NCI-H226 (cell line): ENCODE results near the gene TPGS2.
"Not testable (repeated sequence)": the region's sequence is repeated elsewhere in the genome, so short reads cannot be mapped to it uniquely, and the experiment has no call there.

Source experiments
- DNase-seq: peaks from one replicate; pipeline ENCODE4 v3.0.0-alpha.2; 2015

Gene TPGS2

DNA sequence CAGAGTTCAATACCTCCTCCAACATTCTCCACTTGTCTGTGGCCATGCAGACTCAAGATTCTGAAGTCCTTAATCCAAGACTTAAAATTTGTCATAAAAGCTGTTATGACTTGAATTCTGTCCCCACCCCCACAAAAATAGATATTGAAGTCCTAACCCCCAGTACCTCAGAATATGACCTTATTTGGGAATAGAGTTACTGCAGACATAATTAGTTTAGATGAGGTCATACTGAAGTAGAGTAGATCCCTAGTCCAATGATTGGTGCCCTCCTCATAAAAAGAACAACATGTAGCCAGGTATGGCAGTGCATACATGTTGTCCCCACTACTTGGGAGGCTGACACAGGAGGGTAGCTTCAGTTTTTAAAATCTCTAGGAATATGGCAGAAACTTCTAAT, 9.2 kb downstream of the TPGS2 start:
- no peak for DNase-seq

DNA sequence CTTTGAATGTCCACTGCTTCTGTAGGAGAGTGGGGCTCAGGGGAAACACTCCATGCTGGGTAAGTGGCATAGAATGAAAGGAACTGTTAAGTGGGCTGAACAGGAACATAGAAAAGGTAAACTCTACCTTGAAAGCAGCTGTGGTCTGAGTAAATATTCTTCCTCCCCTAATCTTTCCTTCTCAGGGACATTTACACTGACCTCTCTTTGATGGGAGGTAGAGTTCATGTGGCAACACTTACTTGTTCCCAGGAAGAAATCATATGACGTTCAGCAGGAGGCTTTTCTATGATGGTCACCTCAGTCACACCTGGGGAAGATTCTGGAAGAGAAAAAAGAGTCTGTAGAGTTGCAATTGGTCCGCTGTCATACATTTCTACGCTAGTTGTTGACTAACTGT, 10.2 kb downstream of the TPGS2 start:
- no peak for DNase-seq

DNA sequence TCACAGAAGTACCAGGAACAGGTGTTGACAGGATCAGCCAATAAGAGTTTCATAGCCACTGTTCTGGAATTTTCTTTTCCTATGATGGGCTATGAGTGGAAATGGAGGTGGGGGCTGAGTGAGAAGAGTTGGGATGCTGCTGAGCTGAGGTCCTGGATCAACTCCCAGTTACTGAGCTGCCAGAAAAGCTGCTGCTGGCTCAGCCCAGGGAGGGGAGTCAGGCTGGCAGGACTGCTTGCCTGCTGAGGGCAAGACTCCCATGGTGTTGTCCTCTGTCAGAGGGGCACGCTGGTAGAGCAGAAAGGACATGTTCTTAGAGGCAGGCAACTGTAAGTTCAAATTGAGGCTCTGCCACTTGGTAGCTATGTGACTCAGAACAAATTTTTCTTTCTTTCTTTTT, 11.8 kb downstream of the TPGS2 start:
- DNase-seq: no peak

GRCh38 chr18:36816096-36816495, 12.7 kb downstream of the TPGS2 start:
- DNase-seq: not testable (repeated sequence)

- no peak for DNase-seq
Measured at GRCh38 chr18:36814994-36815393, 13.8 kb downstream of the TPGS2 start.

DNA sequence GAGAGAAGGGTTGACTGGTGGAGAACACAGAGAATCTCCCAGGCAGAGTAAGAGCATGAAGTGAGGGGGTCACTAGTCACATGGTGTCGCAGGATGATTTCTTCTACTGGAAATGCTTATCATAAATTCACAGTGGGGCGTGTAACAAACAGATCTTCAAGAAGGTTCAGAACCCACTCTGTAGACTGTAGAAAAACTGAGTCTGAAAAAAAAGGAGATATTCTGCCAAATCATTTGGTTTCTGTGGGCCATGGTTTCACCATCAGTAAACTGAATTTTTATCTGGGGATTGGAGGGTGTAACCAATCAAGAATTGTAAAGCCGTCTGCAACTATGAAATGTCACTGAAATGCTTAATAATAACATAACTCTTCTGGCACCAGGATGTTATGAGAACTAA, 15.0 kb downstream of the TPGS2 start:
- no peak for DNase-seq

- no peak for DNase-seq
Measured at GRCh38 chr18:36813101-36813775, 15.6 kb downstream of the TPGS2 start.

DNA sequence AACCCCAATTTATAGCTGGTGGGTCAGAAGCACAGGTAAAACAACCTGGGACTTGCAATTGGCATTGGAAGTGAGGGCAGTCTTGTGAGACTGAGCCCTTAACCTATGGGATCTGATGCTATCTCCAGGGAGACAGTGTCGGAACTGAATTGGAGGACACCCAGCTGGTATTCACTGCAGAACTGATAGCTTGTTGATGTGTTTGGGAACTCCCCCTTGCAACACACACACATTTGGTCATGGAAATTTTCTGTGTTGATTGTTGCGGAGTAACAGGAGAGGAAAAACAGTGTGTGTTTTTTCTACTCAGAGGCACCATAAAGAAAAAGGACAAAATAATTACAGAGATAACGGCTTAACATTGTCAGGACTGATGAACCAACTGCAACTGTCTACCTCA, 16.1 kb downstream of the TPGS2 start:
- no peak for DNase-seq

DNA sequence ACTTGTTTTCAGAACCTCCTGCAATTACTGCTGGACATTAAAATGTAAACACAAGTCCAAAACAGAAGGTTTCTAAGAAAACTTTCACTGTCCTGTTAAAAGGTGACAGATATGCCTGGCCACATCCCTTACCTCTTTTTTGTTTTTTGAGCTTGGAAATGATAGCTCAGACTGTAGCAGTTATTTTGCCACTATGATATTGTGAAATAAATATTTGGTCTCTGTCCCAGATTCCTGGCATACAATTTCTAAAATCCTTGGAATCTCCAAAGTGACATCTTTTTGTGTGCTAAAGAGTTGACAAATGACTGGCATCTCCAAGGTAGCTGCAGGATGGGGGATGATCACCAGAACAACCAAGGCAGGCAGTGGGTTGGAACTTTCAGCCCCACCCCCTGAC, 16.8 kb downstream of the TPGS2 start:
- no peak for DNase-seq

- no peak for DNase-seq
Measured at GRCh38 chr18:36811430-36811829, 17.4 kb downstream of the TPGS2 start.

DNA sequence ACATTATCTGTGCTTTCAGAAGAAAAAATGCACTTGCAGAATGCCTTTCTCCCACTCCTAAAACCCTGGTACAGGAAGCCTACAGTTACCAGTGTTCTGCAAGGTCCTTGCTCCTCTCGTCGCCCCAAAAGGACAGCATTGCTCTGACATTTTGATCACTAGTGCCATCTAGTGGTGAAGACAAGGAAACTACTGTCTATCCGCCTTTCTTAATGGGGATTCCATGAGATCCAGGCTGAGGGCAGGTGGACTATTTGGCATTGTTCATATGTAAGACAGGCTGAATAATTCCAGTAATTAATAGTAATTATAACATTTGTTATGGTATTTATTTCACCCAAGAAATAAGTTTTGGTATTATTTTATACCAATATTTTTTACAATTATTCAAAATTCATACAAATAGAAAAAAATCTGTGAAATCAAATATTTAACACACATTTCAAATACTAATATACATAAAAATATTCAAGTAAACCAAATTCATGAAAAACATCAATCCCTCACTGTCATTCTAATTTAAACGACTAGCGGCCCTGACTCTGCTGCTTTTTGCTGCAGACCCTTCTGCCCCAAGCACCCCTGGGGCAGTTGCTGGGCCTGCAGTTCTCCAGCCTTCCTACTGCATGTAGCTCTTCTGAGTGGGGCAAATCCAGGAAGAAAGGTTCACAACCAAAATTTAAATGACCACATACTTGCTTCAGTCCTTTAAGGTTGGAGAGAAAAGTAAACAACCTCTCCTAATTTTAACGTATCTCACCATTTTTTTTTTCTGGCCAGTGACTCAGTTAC, 19.0 kb downstream of the TPGS2 start:
- no peak for DNase-seq

DNA sequence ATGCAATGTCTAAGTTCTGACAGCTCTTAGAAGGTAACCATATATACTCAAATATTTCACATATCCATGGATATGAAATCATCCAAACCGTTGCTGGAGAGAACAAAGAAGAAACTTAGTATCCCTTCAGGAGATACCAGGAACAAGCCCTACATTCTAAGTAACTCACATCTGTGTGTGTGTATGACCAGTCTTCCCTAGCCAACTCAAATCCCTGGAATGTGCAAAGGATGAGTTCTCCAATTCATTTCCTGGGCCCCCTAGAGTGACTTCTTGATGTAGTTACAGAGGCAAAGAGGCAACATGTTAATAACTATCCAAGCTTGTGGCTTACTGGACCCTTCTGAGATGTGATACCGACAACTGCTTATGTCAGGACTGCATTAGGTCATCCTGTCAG, 20.1 kb downstream of the TPGS2 start:
- DNase-seq: peak; percentile 25

GRCh38 chr18:36805105-36805504, 23.7 kb downstream of the TPGS2 start:
- DNase-seq: no peak

- DNase-seq: no peak
Measured at GRCh38 chr18:36798738-36799473, 29.9 kb downstream of the TPGS2 start.

DNA sequence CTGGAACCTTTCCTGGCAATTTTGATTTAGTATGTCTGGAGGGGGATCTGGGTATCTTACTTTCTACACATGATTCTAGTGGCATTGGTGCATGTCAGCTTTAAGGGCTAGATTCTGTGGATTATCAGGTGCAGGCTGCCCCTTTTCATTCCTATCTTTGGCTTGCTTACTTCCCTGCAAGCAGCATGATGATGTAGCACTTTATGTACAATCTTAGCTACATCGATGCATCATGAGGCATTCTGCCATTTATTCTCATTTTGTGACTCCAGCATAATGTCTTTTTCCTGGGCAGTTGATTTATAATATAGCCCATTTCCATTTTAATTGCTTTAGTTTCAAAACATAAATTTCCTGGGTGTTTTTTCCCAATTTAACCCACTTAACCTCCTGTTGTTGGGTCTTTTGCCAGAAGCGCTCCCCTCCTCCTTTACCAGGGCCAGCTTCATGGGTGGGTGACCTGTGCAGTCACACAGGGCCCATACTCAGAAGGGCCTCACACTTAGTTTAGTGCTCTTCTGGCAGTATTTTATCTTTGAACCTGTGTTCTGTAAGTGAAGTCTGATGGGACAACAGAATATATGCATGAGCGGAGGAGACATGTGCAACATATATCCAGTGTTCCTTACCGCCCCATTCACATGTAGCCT, 36.0 kb downstream of the TPGS2 start:
- no peak for DNase-seq

DNA sequence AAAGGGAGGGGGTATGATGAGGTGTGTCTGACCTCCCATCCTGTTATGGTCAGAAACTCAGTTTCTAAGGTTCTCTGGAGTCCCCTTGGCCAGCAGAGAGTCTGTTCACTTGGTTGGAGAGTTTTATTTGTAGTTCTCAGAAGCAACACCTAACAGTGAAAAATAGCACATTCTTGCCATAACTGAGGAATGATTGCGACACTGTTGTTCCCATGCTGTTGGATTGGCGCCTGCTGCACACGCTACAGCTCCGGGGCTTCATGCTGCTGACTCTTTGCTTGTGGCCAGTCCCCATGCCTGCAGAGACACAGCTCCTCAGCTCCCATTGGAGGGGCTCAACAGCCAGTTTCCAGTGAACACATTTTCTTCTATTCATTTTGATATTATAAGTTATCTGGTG, 42.1 kb downstream of the TPGS2 start:
- DNase-seq: peak; percentile 32

GRCh38 chr18:36783792-36784191, 45.0 kb downstream of the TPGS2 start:
- no peak for DNase-seq

GRCh38 chr18:36782710-36783109, 46.1 kb downstream of the TPGS2 start:
- no peak for DNase-seq

DNA sequence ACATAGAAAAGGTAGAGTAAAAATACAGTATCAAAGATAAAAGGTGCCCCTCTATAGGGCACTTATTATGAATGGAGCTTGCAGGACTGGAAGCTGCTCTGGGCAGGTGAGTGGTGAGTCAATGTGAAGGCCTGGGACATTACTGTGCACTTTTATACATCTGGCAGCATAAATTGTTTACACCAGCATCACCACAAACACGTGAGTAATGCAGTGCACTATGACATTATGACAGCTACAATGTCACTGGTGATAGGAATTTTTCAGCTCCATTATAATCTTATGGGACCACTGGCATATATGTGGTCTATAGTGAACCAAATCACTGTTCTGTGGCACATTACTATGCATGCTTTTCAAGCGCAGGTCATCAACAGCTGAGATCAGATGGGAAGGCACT, 48.1 kb downstream of the TPGS2 start:
- DNase-seq: no peak

DNA sequence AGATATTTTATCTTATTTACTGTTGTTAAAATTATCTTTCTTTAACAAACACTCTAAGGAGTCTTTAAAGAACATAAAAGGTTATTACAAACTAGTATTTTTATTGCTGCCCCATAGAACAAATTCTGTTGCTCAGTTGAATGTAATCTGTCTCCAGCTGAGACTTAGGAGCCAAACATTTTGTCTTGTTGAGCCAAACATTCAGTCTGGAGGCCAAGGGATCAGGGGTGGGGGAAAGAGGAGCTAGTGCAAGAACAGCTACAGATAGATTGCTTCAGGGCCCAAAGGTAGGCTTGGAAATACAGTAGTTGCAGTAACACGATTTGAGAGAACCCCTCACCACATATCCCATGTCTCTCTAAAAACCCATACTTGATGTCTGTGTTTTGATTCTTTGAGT, 51.2 kb downstream of the TPGS2 start:
- DNase-seq: no peak

- no peak for DNase-seq
Measured at GRCh38 chr18:36776650-36777049, 52.2 kb downstream of the TPGS2 start.

DNA sequence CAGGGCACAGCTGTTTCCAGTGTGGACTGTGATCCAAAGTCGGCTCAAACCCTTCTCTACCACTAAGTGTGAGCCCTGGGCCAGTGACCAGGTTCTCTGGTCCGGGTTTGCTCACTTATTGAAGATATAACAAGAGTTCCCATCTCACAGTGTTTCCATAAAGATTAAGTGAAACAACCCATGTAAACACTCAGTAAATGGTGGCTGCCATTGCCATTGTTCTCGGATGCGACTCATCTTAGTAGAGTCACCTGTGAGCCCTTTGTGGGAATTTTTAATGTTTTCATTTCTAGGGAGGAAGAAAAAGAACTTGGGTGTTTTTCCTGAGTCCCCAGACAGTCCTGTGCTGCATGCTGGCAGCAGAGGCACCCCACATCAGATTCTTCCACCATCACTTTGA, 53.4 kb downstream of the TPGS2 start:
- DNase-seq: no peak

- no peak for DNase-seq
Measured at GRCh38 chr18:36772241-36772723, 56.5 kb downstream of the TPGS2 start.
